Stimulated activated CD8-positive, alpha-beta memory T cell treated with anti-CD3 and anti-CD28 coated beads, Interleukin-4, amount 100 ng/mL, for 48 hours (primary cell): ENCODE data around the gene PRSS23.
"Not testable (repeated sequence)": the region's sequence is repeated elsewhere in the genome, so short reads cannot be mapped to it uniquely, and the experiment has no call there.

ENCODE experiments used
- DNase-seq: peaks from one replicate; pipeline ENCODE4 v3.0.0-alpha.2; 2020

The PRSS23 gene

GRCh38 chr11:86816251-86816726 is 15.9 kb downstream of the PRSS23 start:
- no peak for DNase-seq

DNA sequence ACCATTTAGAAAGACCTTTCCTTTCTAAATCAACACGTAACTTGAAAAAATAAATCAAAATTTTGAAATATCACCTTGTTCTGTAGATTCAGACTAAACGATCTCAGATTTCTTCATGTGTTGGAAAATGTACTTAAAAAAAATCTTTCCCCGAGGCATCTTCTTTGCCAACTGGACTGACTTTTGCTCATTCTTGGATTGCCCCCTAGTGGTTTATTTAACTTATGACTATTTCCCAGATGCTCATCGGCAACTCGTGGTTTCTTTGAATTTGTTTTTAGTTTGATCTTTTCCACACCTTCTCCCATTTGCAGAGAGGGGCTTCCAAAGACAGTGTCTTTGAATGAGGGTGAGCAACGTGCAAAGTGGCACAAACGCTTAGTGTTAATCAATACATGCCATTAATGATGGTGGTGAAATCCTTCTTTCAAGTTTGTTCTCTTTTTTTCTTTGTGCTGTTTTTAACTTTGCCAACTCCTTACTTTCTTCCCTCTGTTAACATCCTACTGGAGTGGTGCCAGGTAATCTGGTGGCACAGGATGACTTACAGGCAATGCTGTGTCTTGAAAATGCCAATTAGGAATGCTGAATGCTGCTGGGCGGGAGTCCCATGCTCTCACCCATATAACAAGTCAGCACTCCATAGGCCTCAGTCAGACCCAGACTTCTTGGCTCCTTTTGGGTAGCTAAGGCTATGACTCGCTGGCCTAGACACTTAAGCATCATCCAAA is 18.3 kb downstream of the PRSS23 start:
- DNase-seq = no peak

DNA sequence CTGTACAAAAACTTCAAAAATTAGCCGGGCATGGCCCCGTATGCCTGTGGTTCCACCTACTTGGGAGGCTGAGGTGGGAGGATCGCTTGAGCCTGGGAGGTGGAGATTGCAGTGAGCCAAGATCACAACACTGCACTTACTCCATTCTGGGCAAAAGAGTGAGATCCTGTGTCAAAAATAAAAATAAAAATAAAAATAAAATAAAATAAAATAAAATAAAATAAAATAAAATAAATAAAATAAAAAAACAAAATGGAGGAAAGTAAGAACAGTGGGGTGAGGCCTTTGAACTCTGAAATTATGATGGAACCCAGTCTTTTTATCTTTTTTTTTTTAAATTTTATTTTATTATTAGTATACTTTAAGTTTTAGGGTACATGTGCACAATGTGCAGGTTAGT is 23.8 kb downstream of the PRSS23 start:
- not testable (repeated sequence) for DNase-seq

- not testable (repeated sequence) for DNase-seq
Measured at GRCh38 chr11:86834376-86834775, 34.0 kb downstream of the PRSS23 start.

DNA sequence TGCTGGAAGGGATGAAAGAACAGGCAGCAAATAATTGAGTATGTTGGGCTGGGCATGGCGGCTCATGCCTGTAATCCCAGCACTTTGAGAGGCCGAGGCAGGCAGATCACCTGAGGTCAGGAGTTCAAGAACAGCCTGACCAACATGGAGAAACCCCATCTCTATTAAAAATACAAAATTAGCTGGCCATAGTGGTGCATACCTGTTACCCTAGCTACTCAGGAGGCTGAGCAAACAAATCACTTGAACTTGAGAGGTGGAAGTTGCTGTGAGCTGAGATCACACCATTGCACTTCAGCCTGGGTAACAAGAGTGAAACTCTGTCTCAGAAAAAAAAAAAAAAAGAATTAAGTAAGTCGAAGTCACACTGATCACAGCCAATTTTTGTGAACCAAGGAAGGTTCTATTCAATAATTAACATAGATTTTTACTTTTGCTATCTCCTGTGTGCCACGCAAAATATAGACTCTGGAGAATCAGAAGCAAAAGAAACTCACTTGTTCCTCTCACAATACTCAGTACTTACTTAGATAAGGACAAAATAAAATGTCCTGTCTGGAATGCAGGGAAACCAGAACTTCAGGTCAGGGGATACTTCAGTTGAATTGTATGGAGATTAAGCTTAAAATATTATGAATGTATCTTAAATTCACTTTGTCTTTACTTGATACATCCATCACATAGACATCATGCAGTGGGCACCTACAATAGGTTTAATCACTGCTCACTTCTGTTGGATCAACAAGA is 44.6 kb downstream of the PRSS23 start:
- not testable (repeated sequence) for DNase-seq

GRCh38 chr11:86848132-86848531 is 47.8 kb downstream of the PRSS23 start:
- DNase-seq = no peak

- DNase-seq = no peak
Measured at GRCh38 chr11:86849679-86850078, 49.3 kb downstream of the PRSS23 start.
